ENCODE results near the gene VHLL. TPM values are rescaled to one million over a fixed set of nuclear protein-coding genes. Genes with fewer than 3 reads are reported as not detected.
"Not testable (repeated sequence)": the region's sequence is repeated elsewhere in the genome, so short reads cannot be mapped to it uniquely, and the experiment has no call there.

Gene VHLL
- total and polyA plus RNA-seq, 7 donors = not detected

DNA sequence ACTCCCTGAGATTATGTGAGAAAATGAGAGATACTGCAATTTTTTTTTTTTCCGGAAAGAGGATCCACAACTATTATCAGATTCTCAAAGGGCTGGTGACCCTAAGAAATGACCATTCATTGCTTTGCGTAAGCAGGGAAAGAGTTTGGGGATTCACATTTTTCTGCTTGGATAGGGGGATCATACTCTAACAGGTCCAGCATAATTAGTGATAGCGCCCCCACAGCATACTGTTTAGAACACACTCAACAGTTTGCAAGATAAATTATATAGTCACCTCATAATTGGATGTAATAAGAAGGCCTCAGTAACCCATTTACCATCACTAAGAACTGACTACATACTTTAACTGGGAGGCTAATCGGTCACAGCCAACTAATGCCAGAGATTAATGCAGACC, 37.1 kb upstream of the VHLL start:
- TF ChIP-seq, protein P1, sequence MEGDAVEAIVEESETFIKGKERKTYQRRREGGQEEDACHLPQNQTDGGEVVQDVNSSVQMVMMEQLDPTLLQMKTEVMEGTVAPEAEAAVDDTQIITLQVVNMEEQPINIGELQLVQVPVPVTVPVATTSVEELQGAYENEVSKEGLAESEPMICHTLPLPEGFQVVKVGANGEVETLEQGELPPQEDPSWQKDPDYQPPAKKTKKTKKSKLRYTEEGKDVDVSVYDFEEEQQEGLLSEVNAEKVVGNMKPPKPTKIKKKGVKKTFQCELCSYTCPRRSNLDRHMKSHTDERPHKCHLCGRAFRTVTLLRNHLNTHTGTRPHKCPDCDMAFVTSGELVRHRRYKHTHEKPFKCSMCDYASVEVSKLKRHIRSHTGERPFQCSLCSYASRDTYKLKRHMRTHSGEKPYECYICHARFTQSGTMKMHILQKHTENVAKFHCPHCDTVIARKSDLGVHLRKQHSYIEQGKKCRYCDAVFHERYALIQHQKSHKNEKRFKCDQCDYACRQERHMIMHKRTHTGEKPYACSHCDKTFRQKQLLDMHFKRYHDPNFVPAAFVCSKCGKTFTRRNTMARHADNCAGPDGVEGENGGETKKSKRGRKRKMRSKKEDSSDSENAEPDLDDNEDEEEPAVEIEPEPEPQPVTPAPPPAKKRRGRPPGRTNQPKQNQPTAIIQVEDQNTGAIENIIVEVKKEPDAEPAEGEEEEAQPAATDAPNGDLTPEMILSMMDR (IDR thresholded peaks at IDR 0.05) = no peak
- H3K9me3 ChIP-seq = no peaks in the 10 kb centered on the region
- peak overlapping the region; percentile 97 for H3K4me3 ChIP-seq
- no peaks in the 10 kb centered on the region for H3K27me3 ChIP-seq (ENCODE audit: insufficient read depth in 3 of 3, low read length in 2 of 3)
- peaks cover 2 to 53% of the 10 kb centered on the region in 2 donors for H3K36me3 ChIP-seq (ENCODE audit: insufficient read depth in 1 of 2, low read depth in 1 of 2)
- ATAC-seq = no peak
- intact Hi-C loops (cut with DNase I) = no loop called here
- 81 to 88% (median 82%) methylated on average over 4 of the region's 4 CpGs for WGBS, 3 donors
- no peak for DNase-seq
- H3K27ac ChIP-seq = no peak overlapping the region
- peaks cover 19% of the 10 kb centered on the region for H3K4me1 ChIP-seq

DNA sequence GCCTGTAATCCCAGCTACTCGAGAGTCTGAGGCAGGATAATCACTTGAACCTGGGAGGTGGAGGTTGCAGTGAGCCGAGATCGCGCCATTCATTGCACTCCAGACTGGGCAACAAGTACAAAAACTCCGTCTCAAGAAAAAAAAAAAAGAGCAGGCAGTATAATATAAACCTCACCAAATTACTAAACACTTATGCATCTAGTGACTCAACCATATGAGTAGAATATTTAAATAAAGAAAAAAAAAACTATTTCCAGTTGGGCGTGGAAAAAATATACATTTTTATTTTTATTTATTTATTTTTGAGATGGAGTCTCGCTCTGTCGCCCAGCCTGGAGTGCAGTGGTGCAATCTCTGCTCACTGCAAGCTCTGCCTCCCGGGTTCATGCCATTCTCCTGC, 24.1 kb upstream of the VHLL start:
- intact Hi-C loops (cut with DNase I); ATAC-seq: not testable (repeated sequence)

DNA sequence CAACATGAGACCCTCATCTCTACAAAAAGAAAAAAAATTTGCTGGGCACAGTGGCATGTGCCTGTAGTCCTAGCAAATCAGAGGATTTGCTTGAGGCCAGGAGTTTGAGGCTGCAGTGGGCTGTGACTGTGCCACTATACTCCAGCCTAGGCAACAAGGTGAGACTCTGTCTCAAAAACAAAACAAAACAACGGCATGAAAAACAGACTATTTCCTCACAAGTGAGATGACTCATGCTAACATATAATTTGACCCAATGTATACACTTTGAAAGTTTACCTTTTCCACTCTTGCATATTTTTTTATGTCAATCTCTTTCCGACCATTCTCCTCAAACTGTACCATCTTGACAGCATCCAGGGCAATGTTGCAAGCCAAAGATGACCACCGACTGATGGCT, 21.5 kb upstream of the VHLL start:
- Histone ChIP-seq H3K4me3 (no peak overlapping the region), H3K9me3 (no peaks in the 10 kb centered on the region), H3K27ac (no peak overlapping the region), H3K4me1 (no peaks in the 10 kb centered on the region), H3K36me3 (ENCODE audit: insufficient read depth in 1 of 2, low read depth in 1 of 2) (peaks cover 46 to 100% of the 10 kb centered on the region in 2 donors), H3K27me3 (ENCODE audit: insufficient read depth in 3 of 3, low read length in 2 of 3) (no peaks in the 10 kb centered on the region)
- ATAC-seq = no peak
- intact Hi-C loops (cut with DNase I) = no loop called here
- DNase-seq = no peak
- WGBS, 3 donors = 83 to 91% (median 87%) methylated on average over 3 of the region's 3 CpGs
- TF ChIP-seq, protein P1 (IDR thresholded peaks at IDR 0.05) = no peak

More for the DNA sequence above, 24.1 kb upstream of the VHLL start:
- H3K27me3 ChIP-seq (ENCODE audit: insufficient read depth in 3 of 3, low read length in 2 of 3); H3K4me1 ChIP-seq; H3K4me3 ChIP-seq; H3K9me3 ChIP-seq; DNase-seq; H3K27ac ChIP-seq: not testable (repeated sequence)
- H3K36me3 ChIP-seq (ENCODE audit: insufficient read depth in 1 of 2, low read depth in 1 of 2) = peaks cover 30 to 88% of the 10 kb centered on the region in 2 donors
- WGBS, 3 donors = 95 to 96% (median 95%) methylated on average over 9 of the region's 9 CpGs

DNA sequence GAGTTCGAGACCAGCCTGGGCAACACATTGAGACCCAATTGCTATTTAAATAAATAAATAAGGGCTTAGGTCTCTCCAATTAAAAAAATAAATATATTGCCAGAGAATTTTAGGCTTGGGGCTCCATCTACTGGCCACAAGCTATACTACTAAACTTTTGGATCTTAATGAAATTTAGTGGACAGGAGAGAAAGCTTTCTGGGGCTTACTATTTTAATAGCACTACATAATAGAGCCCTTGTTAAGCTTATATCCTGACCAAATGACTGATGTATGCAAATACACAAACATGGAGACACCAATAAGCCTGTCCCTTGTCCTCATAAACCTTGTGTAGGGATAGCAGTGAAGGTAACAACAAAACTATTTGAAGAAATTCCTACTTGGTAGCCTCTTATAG, 20.6 kb upstream of the VHLL start:
- no peak overlapping the region for H3K4me3 ChIP-seq
- no peaks in the 10 kb centered on the region for H3K4me1 ChIP-seq
- no peak for DNase-seq
- peaks cover 43 to 100% of the 10 kb centered on the region in 2 donors for H3K36me3 ChIP-seq (ENCODE audit: insufficient read depth in 1 of 2, low read depth in 1 of 2)
- H3K27ac ChIP-seq = no peak overlapping the region
- peak in 1 of 4 donors; percentile 46 for ATAC-seq
- no peaks in the 10 kb centered on the region for H3K27me3 ChIP-seq (ENCODE audit: insufficient read depth in 3 of 3, low read length in 2 of 3)
- 85 to 88% (median 87%) methylated on average over 1 of the region's 1 CpG for WGBS, 3 donors
- H3K9me3 ChIP-seq = no peaks in the 10 kb centered on the region
- intact Hi-C loops (cut with DNase I) = loop anchor here in 1 of 2 donors (5.0 to 10.0 kb wide), 2 partner anchors 52 to 655 kb away; no protein-coding TSS in a partner anchor
- TF ChIP-seq, protein P1 (IDR thresholded peaks at IDR 0.05) = peak; percentile 47

DNA sequence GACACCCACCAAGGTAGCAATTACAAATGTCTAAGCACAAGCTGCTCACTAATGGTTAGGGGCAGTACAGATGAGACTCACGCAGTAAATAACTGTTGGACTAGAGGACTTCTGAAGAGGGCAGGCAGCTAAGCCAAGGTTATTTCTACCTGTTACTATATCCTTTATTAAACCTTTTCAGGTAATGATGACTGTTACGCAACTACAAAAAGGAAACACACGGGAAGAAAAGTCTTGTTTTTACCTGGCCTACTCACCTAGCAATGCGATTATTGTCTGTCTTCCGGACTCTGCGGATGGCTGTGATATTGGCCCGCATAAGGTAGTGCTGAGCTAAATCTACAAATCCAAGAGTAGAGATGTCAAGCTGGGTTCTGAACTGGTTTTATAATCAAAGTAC, 17.8 kb upstream of the VHLL start:
- Histone ChIP-seq H3K27me3 (ENCODE audit: insufficient read depth in 3 of 3, low read length in 2 of 3) (no peaks in the 10 kb centered on the region), H3K9me3 (no peaks in the 10 kb centered on the region), H3K27ac (no peak overlapping the region), H3K36me3 (ENCODE audit: insufficient read depth in 1 of 2, low read depth in 1 of 2) (peaks cover 41 to 100% of the 10 kb centered on the region in 2 donors), H3K4me1 (no peaks in the 10 kb centered on the region), H3K4me3 (no peak overlapping the region)
- DNase-seq (no peak), ATAC-seq (no peak)
- WGBS, 3 donors = 93 to 95% (median 93%) methylated on average over 7 of the region's 7 CpGs
- TF ChIP-seq, protein P1 (IDR thresholded peaks at IDR 0.05) = no peak
- intact Hi-C loops (cut with DNase I) = loop anchor here in 1 of 2 donors (5.0 to 10.0 kb wide), 2 partner anchors 50 to 652 kb away; no protein-coding TSS in a partner anchor

All from psoas muscle (tissue), 8 donors.